Measurements from ENCODE around the gene METTL25. TPM values are rescaled to one million over a fixed set of nuclear protein-coding genes. Genes with fewer than 3 reads are reported as not detected.

Gene METTL25
- total RNA-seq, 4 donors from 2014 or later = 1.5 to 23.2 (median 12.2) TPM

- H3K27ac ChIP-seq = no peak overlapping the region
- H3K27me3 ChIP-seq = no peaks in the 10 kb centered on the region
- H3K36me3 ChIP-seq = no peaks in the 10 kb centered on the region
- no peak overlapping the region for H3K4me3 ChIP-seq
- intact Hi-C loops (cut with DNase I; ENCODE audit: low total_unique reads) = no loop called here
- H3K9me3 ChIP-seq = no peaks in the 10 kb centered on the region
- no peaks in the 10 kb centered on the region for H3K4me1 ChIP-seq
- no peak for TF ChIP-seq POLR2AphosphoS5 (IDR thresholded peaks at IDR 0.05)
- TF ChIP-seq CTCF (IDR thresholded peaks at IDR 0.05) = no peak
- TF ChIP-seq EP300 (IDR thresholded peaks at IDR 0.05; ENCODE audit: low read depth) = no peak
- TF ChIP-seq POLR2A (IDR thresholded peaks at IDR 0.05) = no peak
- in situ Hi-C loops (cut with MboI; ENCODE audit: low pct_ligation_motif_present in 1 of 4, low pct_unique_long_range_greater_than_20kb in 1 of 4, low sequenced_read_pairs in 3 of 4) = no loop called here
- 95 to 100% methylated on average over 3 to 4 of the region's 4 CpGs for WGBS, 2 donors (ENCODE audit: low coverage in 1 of 2)
- DNase-seq = no peak
These were observed 110.2 kb downstream of the METTL25 start for GRCh38 chr12:82468563-82468962.

GRCh38 chr12:82470906-82471512 is 112.7 kb downstream of the METTL25 start:
- intact Hi-C loops (cut with DNase I; ENCODE audit: low total_unique reads) (no loop called here), in situ Hi-C loops (cut with MboI; ENCODE audit: low pct_ligation_motif_present in 1 of 4, low pct_unique_long_range_greater_than_20kb in 1 of 4, low sequenced_read_pairs in 3 of 4) (no loop called here)
- H3K4me3 ChIP-seq = no peak overlapping the region
- H3K4me1 ChIP-seq = no peaks in the 10 kb centered on the region
- no peak overlapping the region for H3K27ac ChIP-seq
- TF ChIP-seq POLR2AphosphoS5 (IDR thresholded peaks at IDR 0.05) = no peak
- no peak for TF ChIP-seq EP300 (IDR thresholded peaks at IDR 0.05; ENCODE audit: low read depth)
- TF ChIP-seq POLR2A (IDR thresholded peaks at IDR 0.05) = no peak
- no peak for TF ChIP-seq CTCF (IDR thresholded peaks at IDR 0.05)
- H3K36me3 ChIP-seq = no peaks in the 10 kb centered on the region
- H3K27me3 ChIP-seq = no peaks in the 10 kb centered on the region
- no peak for DNase-seq
- no peaks in the 10 kb centered on the region for H3K9me3 ChIP-seq

GRCh38 chr12:82473111-82473754 is 114.9 kb downstream of the METTL25 start:
- intact Hi-C loops (cut with DNase I; ENCODE audit: low total_unique reads) = no loop called here
- no peaks in the 10 kb centered on the region for H3K4me1 ChIP-seq
- H3K4me3 ChIP-seq = no peak overlapping the region
- no peak for TF ChIP-seq POLR2A (IDR thresholded peaks at IDR 0.05)
- H3K27me3 ChIP-seq = no peaks in the 10 kb centered on the region
- H3K27ac ChIP-seq = no peak overlapping the region
- in situ Hi-C loops (cut with MboI; ENCODE audit: low pct_ligation_motif_present in 1 of 4, low pct_unique_long_range_greater_than_20kb in 1 of 4, low sequenced_read_pairs in 3 of 4) = no loop called here
- no peaks in the 10 kb centered on the region for H3K9me3 ChIP-seq
- 97% methylated on average over 7 of the region's 8 CpGs; no CpG with 5 or more reads in 1 of the 2 donors for WGBS, 2 donors (ENCODE audit: low coverage in 1 of 2)
- no peak for DNase-seq
- no peaks in the 10 kb centered on the region for H3K36me3 ChIP-seq

- TF ChIP-seq POLR2AphosphoS5 (IDR thresholded peaks at IDR 0.05) (no peak), POLR2A (IDR thresholded peaks at IDR 0.05) (no peak), EP300 (IDR thresholded peaks at IDR 0.05; ENCODE audit: low read depth) (no peak), CTCF (IDR thresholded peaks at IDR 0.05) (no peak)
- WGBS, 2 donors (ENCODE audit: low coverage in 1 of 2) = 65 to 85% methylated on average over 2 of the region's 2 CpGs
These were observed 116.0 kb downstream of the METTL25 start for GRCh38 chr12:82474181-82474797.

More at GRCh38 chr12:82474181-82474797, 116.0 kb downstream of the METTL25 start:
- in situ Hi-C loops (cut with MboI; ENCODE audit: low pct_ligation_motif_present in 1 of 4, low pct_unique_long_range_greater_than_20kb in 1 of 4, low sequenced_read_pairs in 3 of 4) = no loop called here
- Histone ChIP-seq H3K4me3 (no peak overlapping the region), H3K4me1 (no peaks in the 10 kb centered on the region), H3K9me3 (no peaks in the 10 kb centered on the region), H3K27me3 (no peaks in the 10 kb centered on the region), H3K27ac (no peak overlapping the region), H3K36me3 (no peaks in the 10 kb centered on the region)
- DNase-seq = no peak
- intact Hi-C loops (cut with DNase I; ENCODE audit: low total_unique reads) = no loop called here
